ENCODE measurements around the gene CACNA2D2.

DNA sequence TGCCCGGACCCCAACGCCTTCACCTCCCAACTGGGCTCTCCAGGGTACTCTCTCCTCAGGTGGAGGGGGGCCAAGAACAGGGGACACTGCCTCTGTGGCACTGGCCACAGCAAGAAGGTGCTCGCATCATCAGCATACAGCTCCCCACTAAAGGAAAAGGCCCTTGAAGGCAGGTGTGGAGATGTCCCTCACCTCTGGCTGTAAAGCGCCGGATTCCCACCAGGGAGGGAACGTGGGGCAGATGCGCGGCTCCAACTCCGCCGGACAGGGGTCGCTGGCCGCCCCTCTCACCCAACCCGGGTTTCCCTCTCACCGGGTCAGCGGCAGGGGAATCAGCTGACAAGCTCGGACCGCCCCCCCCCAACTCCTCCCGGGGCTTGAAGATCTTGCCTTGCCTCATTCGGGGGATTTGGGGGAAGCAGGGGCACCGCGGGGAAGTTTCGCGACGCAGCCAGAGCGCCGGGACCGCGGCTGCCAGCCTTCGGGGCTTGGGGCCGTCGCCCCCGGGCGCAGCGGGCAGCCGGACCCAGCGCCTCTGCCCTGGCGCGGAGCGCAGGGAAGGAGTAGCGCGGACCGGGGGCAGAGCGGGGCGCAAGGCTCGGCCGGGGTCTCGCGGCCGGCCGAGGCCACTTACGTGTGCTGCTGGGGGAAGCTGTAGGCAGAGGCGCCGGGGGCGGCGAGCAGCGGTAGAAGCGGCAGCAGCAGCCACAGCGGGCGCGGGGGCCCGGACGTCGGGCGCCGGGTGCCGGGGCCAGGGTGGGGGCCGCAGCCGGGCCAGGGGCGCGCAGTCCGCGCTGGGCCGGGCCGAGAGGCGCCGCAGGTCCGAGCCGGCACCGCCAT is 630 bp downstream of the CACNA2D2 start:
- TF ChIP-seq EZH2 (IDR thresholded peaks at IDR 0.05; ENCODE audit: borderline replicate concordance, low read length), result peak; percentile 90
- TF ChIP-seq, protein P1, sequence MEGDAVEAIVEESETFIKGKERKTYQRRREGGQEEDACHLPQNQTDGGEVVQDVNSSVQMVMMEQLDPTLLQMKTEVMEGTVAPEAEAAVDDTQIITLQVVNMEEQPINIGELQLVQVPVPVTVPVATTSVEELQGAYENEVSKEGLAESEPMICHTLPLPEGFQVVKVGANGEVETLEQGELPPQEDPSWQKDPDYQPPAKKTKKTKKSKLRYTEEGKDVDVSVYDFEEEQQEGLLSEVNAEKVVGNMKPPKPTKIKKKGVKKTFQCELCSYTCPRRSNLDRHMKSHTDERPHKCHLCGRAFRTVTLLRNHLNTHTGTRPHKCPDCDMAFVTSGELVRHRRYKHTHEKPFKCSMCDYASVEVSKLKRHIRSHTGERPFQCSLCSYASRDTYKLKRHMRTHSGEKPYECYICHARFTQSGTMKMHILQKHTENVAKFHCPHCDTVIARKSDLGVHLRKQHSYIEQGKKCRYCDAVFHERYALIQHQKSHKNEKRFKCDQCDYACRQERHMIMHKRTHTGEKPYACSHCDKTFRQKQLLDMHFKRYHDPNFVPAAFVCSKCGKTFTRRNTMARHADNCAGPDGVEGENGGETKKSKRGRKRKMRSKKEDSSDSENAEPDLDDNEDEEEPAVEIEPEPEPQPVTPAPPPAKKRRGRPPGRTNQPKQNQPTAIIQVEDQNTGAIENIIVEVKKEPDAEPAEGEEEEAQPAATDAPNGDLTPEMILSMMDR (conservative IDR thresholded peaks at IDR 0.05 in 1 of 2, IDR thresholded peaks at IDR 0.05 in 1 of 2; ENCODE audit: extremely low read depth in 1 of 2, insufficient read depth in 1 of 2, low read depth in 1 of 2, low read length in 2 of 2), result no peak

All from mammary epithelial cell (primary cell).